Tracheal epithelial cell (primary cell): Measurements from ENCODE around the gene SMIM15. TPM values are rescaled to one million over a fixed set of nuclear protein-coding genes. Genes with fewer than 3 reads are reported as not detected.

ENCODE experiments used
- total RNA-seq: library from RNA; depleted of rRNA; stranded (reverse); fragments of >200 nt; gene quantifications from 2 replicates; pipeline ENCODE4 v1.2.1, GENCODE V29; 2014

Gene SMIM15
- total RNA-seq: 60.2 and 69.9 TPM in 2 replicates

GRCh38 chr5:61162010-61162831 is at the start of gene SMIM15:
SMIM15 (minus strand) TSS chr5:61162468; CDS start chr5:61160171, 2,297 bp downstream.

Other genes starting within 250 kb of the SMIM15 start
- gene ERCC8, start 217.4 kb downstream of the SMIM15 start, total RNA-seq: 24.6 and 25.4 TPM in 2 replicates
- 21.4 and 40.5 TPM in 2 replicates for gene NDUFAF2, start 217.3 kb downstream of the SMIM15 start, total RNA-seq
- 5.3 and 8.2 TPM in 2 replicates for gene ZSWIM6, start 169.8 kb upstream of the SMIM15 start, total RNA-seq